Stimulated activated CD4-positive, alpha-beta T cell treated with anti-CD3 and anti-CD28 coated beads, Interleukin-15, amount 100 ng/mL, for 1 hour (primary cell): ENCODE data around the gene SLAMF1.

Experiments used
- DNase-seq, 2 donors: peaks; one replicate each; pipeline ENCODE4 v3.0.0-alpha.2; 2020; ENCODE audit warnings: low read depth in 1 of 2, low spot score in 1 of 2

SLAMF1 gene

DNA sequence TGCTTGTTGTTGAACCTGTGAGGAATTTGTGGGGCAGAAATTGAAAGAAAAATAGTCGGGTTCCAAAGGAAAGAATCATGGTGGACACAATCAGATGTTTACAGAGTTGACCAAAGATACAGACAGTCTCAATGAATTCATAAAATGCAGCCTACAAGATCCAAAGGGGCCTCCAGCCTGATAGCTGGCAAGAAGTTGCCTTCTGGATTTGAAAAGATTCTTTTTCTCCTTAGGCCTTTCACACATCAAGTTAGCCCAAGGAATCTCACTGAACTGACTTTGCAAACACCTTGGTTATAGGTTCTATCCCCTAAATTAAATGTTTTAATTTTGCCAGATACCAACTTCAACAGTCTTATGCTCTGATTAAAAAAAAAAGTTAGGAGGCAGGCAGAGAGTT is 21.5 kb downstream of the SLAMF1 start:
- DNase-seq = no peak

DNA sequence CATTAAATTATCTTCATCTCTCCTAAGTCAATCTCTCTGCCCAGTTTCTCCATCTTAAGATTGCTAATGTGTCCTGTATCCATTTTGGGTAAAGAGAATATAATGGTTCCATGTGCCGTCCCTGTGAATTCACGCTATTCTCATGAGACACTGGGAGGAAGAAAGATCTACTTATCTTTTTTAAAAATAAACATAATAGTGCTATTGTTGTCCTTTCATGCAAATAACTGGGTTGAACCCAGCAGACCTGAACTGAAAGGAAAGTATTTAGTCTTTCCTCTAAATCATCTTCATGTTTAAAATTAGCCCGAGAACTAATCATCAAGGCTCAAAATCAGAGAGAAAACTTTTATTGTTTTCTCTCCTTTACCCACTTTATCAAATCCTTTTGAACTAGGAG is 22.4 kb downstream of the SLAMF1 start:
- no peak for DNase-seq

DNA sequence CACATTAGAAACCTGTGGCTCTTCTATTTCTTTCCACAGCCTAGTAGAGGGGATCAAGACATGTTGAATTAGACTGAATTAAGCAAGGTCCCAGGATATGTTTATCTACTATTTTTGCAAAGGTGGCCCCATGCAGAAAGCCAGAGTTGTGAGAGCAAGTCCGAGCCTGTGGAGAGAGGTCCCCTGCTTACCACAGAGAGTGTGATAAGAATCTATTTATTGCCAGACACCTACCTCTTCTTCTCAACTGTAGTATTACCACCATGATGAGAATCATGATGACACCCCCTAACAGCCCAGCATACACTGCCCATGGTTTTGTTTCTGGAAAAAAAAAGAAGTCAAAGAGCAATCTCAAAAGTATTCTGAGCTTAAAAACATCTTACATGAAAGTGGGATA is 23.0 kb downstream of the SLAMF1 start:
- DNase-seq = no peak

DNA sequence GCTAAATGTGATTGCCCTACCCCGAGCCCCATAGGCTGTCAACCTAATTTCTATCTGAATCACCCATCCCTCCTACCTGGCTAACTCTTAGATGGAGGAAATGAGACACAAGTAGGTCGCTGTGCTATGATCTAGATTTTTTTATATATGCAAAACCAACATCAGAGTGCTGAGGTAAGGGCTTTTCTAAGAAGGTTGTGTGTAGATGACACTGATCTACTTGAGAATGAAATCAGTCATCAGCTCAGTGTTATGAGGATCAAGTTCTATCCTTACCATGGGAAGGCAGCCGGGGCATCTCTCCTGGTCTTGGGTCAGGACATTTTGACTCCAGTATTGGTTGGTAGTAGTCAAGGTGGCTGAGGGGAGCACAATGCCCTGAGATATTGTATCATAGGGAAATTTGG is 23.6 kb downstream of the SLAMF1 start:
- DNase-seq = no peak

DNA sequence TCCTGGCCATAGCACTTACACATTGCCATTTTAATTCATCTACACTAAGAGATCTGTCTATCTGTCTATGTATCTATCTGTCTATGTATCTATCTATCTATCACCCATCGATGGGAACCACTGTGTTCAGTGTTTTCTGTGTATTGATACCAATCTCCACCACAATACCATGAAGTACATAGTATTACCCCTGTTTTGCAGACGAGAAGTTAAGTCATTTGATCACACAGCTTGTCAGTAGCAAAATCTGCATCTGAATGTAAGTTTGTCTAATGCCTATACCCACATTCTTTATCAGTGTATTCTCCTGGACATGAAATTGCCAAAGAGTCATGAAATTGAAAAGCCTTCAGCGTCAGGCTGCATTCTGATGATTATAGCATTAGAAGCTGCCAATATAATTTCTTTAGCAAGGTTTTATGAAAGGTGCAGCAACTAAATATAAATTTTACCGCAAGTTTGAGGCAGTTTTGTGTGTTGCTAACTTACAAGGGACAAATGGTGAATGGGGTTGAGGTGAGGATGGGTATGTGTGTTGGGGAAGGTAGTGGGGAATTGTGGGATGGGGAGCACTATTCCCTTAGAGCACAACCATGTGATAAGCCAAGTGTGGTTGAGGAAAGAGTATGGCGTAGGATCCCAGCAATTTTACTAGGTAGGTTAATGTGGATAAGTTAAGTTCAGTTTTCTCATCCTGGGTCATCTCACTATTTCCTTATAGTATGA is 24.2 kb downstream of the SLAMF1 start:
- no peak for DNase-seq

DNA sequence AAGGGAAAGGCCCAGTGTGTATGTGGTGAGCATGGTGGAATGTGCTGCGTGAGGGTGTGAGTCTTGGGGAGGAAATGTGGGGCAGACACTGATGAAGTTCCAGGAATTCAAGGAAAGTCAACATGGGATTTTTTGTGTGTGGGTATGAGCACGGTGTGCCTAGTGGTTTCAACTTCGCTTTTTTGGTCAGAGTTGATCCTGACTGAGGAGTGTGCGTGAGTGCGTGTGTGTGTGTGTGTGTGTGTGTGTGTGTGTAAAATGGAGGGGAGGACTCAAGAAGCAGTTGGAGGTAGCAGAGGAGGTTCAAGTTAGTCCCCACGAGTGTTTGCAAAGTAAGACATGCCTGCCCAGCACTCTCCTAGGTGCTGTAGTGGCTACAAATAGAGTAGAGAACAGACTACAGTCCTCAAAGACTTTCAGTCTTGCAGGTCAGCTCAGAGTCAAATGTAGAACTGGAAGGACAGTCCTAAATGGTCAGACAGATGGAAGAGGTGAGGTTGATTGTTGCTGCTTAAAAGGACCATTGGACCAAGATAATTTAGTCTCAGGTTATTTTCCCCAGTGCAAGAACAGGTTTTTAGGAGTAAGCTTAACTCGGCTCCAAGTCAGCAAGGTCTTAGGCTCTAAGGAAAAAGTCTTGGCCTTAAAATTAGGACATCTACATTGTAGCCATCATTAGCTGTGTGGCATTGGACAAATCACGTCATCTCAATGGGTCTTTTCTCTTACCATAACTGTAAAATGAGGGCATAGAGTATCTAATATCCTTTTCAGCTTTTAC is 25.0 kb downstream of the SLAMF1 start:
- DNase-seq = no peak

DNA sequence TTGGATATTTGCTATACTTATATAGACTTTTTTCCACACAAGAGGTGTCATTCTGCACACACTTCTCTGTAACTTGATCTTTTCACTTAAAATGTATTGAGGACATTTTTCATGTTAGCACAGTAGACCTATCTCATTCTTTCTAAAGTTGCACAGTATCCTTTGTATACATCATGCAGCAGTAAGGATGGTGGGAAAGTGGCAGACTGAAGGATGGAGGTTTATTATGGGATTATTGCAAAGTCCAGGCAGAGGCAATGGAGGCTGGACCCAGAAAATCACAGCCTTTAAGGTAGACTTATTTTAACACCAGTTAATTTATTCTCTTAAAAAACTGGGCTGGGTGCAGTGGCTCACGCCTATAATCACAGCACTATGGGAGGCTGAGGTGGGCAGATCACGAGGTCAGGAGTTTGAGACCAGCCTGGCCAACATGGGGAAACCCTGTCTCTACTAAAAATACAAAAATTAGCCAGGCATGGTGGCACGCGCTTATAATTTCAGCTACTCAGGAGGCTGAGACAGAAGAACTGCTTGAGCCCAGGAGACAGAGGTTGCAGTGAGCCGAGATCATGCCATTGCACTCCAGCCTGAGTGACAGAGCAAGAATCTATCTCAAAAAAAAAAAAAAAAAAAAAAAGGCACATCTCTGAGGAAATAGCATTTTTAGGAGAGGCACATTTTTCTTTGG is 25.8 kb downstream of the SLAMF1 start:
- no peak for DNase-seq

DNA sequence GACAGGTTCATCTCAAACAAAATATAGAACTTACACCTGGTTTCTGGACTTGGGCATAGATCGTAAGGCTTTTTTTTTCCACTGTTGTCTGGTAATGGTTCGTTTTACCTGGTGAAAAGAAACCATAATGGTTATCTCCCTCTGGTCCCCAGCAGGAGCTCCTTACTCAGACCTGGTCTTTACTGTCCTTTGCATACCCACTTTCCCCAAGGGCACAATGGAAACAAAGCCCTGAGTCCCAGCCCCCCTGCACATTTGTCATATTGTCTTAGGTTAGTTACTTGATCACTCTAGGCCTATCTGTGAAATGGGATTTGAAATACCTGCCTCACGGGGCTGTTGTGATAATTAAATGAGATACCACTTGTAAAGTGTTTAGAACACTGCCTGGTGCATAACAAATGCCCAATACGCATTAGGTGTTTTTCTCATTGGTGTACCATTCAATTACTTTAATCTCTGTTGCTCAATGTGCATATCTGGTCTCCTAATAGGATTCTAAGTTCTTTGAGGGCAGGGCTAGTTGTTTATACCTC is 27.0 kb downstream of the SLAMF1 start:
- DNase-seq = no peak

DNA sequence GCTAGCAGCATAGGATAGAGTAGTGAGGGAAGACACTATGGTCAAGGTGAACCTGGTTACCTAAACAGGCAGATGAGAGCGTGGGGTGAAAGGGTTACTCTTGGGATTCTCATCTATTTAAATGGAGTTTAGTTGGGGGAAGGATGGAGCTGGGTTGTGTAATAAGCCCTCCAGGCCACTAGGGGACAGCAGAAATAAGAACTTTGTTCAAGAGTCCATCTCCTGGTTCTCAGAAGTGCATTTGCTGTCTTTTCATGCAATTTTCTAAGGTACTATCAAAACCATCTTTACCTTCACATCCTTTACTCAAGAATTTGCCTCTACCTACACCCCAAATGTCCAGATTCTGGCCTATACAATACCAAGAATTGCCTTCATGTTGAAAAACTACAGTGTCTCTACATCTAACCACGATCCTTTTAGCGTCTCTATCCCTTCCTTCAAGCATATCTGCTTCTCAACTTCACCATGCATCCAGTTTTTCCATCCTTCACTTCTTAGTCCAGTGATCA is 28.0 kb downstream of the SLAMF1 start:
- no peak for DNase-seq

DNA sequence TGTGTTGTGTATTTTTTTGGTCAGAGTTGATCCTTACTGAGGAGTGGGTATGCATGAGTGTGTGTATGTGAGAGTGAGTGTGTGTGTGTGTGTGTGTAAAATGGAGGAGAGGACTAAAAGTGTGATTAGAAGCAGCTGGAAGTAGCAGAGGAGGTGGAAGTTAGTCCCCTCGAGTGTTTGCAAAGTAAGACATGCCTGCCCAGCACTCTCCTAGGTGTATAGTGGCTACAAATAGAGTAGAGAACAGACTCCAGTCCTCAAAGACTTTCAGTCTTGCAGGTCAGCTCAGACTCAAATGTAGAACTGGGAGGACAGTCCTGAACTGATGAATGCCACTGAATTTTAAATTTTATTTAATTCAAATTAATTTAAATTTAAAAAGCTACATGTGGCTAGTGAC is 28.5 kb downstream of the SLAMF1 start:
- DNase-seq = no peak

DNA sequence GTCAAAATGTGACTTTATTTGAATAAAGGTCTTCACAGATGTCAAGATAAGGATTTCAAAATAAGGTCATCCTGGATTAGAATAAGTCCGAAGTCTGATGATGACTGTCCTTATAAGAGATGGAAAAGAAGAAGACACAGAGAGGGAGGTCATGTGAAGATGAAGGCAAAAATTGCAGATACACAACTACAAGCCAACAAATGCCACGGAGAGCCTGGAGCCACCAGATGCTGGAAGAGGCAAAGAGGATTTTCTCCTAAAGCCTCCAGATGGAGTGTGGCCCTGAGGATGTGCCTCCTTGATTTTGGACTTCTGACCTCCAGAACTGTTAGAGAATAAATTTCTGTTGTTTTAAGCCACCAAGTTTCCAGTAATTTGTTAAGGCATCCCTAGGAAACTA is 31.2 kb downstream of the SLAMF1 start:
- DNase-seq = no peak

DNA sequence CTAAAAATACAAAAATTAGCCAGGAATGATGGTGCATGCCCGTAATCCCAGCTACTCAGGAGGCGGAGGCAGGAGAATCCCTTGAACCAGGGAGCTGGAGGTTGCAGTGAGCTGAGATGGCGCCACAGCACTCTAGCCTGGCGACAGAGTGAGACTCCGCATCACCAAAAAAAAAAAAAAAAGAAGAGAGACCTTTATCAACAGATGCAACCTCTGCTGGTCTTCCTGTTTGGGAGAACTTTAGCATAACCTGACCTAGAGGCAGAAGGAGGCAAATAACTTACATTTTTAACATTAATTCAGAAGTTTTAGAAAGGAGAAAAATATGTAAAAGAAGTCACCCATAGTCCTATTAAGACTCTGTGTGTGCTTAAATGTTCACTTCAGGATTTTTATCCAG is 32.4 kb downstream of the SLAMF1 start:
- no peak for DNase-seq

DNA sequence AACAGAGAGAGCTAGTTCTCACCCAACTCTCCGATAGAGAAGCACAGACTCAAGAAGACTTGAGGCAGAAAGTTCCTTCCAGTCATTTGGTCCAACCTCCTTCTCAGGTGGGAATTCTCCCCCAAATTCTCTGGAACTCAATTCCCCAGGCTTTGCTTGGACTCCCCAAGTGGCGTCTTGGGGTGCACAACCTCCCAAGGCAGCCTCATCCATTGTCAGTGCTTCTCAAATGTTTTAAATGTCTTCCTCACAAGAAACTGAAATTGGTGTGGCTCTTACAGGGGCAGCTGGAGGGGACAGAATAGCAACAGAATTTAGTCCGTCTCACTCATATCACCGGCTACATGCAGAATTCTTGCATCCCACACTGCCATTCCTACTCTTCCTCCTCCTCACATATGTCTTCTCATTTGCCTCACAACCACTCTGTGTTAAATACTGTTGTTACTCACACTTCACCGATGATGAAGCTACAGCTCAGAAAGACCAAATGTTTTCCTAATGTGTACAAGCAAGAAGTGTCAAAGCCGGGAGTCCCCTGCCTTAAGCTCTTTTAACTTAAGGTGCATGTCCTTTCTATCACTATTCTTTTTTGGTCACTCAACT is 34.1 kb downstream of the SLAMF1 start:
- no peak for DNase-seq

DNA sequence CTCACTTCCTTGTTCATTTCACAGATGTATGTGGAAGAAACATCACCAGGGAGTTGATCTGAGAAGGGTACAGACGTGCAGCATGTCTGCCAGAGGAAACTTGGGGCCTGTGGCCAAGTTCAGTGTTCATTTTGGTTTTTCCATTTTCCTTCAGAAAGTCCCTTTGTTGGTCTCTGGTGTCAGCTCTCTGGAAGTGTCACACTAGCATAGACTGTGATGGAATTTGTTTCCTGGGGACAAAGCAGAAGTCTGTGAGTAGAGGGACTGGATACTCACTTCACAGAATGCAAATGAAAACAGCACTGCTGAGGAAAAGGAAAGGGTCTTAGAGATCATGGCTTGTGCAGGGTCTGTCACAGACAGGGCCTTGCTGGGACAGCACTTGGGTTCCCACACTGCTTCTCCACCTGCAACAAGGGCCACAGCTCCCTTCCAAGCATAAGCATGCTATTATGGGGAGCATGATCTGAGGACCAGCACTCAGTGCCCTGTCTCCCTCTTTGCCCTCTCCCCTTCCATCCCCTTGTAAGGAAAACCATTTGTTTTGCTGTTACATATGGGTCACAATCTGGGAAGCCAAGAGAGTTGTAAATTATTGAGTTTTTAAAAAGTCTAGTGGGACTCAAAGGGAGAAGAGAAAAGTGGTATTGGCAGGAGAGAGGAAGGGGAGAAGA is 36.1 kb downstream of the SLAMF1 start:
- DNase-seq = no peak

DNA sequence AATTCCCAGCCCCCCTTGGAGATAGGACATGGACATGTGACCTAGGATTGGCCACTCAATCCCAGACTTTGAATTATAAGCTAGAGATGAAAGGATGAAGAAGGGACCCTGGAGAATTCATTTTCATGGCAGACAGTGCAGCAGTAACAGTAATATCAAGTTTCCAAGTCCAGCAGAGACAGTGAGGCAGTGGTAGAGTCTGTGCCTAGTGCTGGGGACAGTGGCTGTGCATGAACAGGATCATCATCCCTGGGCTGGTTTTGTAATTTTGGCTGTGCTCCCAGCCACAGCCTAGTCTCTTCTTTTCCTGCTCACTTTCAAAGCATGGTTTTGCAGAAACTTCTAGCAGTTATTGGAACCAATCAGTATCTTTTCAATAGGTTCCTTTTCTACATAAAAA is 37.9 kb downstream of the SLAMF1 start:
- DNase-seq = no peak

DNA sequence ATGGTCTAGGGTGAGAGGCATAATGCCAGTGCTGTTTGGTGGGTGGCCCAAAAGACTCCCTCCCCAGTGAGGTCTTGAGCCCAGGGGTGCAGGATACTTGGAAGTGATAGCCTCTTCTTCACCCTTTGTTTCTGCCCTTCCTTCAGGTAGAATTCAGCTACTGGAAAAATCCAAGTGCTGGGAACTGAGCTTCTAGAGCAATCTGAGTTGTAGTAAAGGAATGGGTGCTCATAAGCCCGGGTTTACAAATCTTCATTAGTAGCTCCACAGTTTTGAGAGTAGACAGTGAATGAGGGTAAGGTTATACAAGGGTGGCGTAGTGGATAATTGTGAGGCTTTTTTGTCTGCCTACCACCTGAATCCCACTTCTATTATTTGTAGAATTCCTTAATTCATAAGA is 38.3 kb downstream of the SLAMF1 start:
- DNase-seq = no peak

DNA sequence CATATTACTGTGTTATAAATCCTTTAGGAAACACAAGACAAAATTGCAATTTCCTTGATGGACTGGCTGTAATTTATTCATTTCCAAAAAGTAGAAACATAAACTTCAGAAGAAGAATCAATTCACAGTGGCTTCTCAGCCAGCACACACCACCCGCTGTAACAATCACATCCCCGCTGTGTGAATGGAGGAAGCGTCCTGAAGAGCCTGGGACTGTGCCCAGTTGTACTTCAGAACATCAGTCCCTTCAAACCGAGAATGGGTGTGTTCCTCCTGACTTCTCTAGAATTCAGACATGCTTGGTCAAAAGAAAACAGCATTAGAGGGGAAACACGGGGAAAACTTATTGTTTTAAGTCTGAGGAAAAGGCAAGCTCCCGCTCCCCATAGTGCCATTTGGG is 38.8 kb downstream of the SLAMF1 start:
- DNase-seq = no peak

DNA sequence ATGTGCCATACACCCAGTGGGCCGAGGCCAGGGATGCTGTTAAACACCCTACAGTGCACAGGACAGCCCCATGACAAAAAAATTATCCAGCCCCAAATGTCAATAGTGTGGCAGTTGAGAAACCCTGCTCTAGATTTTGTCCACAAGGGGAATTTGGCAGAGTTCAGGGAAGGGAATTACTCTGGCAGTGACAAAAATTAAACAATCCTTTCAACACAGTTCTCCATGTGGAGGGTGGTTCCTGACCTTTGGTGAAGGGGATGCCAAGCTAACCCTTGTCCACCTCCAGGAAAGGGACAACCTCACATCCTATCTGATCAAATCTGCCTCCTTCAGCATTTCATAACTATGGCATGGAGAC is 39.2 kb downstream of the SLAMF1 start:
- DNase-seq = no peak

DNA sequence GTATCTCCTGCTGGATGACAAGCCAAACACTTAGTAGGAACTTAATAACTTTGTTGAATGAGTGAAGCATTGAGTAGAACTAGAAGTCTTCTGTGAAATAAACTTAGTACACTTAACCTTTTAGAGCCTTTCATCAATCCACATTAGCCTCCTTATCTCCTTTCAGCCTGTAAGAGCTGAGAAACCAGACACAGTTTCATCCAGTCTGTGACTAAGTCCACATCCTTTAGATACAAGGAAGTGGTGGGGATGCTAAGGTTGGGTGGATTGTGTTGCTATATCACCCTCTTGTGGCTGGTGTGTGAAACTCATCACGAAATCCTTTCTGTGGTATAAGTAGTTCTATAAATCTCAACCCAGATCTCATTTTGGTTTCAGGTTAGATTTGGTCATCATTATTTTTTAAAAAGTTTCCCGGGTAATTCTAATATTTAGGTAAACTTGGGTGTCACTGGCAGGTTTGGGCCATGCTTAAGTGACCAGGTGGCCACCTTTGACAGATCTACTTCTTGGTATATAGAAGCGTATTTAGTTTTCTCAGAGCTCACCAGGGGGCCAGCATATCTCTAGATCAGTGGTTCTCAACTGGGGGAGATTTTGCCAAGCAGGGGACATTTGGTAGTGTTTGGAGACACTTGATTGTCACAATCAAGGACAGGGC is 39.7 kb downstream of the SLAMF1 start:
- peak in 1 of 2 donors; percentile 37 for DNase-seq

DNA sequence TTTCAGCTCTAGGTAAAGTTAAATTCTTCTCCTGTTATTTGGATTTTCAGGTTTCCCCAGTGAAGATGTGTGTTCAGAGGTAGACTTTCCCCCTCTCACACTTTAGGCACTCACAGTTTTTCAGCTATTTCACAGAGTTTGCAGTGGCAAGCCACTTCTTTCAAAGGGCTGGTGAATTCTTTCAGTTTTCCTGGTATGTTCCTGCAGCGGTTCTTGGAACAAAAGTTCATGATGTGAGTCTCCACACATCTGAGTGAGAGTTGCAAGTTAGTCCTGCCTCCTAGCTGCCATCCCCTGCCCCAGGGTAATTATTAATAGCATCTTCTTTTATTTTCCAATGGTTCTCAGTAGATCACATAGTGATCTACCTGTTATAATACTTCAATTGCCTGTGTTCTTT is 40.2 kb downstream of the SLAMF1 start:
- no peak for DNase-seq
